Dermis microvascular lymphatic vessel endothelial cell (primary cell): ENCODE measurements around the gene UBE2F. TPM values are rescaled to one million over a fixed set of nuclear protein-coding genes. Genes with fewer than 3 reads are reported as not detected.
A peak's percentile ranks its signal among the peaks of the same experiment; 100 is the strongest.
"Not testable (repeated sequence)": the region's sequence is repeated elsewhere in the genome, so short reads cannot be mapped to it uniquely, and the experiment has no call there.

Experiments used
- DNase-seq, 2 donors: peaks; one replicate each; pipeline versions ENCODE4 v3.0.0 to v3.0.0-alpha.2; 2010; ENCODE audit warnings: low read depth in 2 of 2
- total RNA-seq: library from RNA; depleted of rRNA; stranded (reverse); fragments of >200 nt; gene quantifications from 2 replicates; pipeline ENCODE4 v1.2.1, GENCODE V29; 2014

UBE2F gene
- total RNA-seq, 1 donor from 2014 or later = 31.1 TPM

DNA sequence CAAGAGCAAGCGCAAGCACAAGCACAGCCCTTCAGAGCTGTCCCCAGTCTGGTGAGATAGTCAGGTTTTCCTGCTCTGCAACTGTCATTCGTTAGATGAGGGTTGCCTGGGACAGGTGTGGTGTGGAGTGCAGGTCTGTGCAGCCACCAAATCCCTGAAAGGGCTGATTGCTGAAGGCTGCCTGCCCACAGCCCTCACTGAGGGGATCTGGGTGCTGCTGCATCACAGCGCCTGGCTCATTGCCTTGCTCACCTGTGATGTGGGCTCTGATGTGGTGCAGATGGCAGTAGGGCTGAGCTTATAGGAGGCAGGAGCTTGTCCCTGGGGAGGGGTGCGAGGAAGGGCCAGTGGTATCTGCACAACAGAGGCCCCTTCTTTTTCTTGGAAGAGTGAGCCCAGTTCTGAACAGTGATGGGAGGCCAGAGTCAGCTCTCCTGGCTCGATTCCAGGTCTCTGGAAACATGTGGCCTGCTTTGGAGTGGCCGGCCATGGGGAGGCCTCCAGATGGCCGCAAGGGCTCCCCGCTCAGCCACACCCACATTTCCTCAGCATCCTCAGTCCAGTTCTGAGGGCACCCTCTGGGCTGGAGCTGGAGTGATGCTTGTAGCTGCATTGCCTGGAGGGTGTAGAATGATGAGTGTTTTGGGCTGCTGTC lies 11.4 kb downstream of the UBE2F start:
- DNase-seq = no peak

DNA sequence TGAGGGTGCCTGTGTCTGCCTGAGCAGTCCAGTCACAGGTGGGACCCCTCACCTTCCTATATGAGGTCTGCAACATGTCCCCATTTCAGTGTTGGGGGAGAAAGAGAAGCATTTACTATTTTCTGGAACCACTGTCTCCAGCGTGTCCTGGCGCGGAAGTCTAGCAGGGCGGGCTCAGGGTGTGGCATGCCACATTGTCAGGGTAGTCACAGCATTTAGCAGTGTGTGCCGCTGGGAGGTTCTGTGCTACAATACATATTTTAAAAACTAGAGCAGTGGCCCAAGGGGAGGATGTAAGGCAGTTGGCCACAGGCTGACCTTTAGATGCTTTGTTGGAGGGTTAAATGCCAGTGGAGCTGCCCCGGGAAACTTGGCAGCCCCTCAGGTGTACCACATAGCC lies 12.5 kb downstream of the UBE2F start:
- no peak for DNase-seq

DNA sequence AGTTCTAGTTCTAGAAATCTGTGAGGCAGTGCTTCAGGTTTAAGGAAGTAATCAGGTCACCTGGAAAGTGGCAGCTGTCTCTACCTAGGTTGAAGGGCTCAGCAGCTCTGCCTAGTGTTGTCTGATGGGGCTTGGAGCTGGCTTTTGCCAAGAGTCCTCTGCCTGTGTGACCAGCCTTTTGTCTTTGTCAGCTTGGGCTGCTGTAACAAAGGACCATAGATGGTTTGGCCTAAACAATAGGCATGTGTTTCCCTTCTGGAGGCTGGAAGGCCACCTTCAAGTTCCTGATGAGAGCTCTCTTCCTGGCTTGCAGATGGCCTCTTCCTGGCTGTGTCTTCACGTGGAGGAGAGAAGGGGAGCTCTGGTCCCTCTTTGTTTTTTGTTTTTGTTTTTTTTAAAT lies 13.3 kb downstream of the UBE2F start:
- DNase-seq = peak in 1 of 2 donors; percentile 25

DNA sequence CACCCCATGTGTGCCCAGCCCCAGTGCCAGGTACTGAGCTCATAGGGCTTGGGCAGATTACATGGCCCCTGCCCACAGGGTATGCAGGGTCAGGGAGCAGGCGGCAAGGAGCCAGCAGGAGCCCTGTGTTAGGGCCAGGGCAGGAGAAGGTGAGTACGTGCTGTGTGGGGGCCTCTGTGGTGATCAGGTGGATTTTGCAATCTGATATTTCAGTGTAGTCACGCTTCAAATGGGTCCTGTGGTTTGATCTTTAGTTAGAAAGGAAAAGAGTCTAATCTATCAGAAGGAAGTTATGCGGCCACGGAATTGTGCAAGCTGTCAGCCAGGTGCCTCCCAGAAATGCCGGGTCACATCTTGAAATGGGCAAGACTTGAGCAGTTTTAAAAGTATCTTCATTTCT lies 13.9 kb downstream of the UBE2F start:
- DNase-seq = no peak

DNA sequence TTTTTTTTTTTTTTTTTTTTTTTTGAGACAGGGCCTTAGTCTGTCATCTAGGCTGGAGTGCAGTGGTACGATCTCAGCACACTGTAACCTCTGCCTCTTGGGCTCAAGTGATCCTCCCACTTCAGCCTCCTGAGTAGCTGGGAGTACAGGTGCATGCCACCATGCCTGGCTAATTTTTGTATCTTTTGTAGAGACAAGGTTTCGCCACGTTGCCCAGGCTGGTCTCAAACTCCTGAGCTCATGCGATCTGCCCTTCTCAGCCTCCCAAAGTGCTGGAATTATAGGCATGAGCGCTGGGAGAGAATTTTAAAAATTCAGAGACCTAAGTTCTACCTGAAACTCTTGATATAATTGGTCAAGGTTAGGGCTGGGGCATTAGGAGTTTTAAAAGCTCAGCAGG lies 14.8 kb downstream of the UBE2F start:
- not testable (repeated sequence) for DNase-seq

DNA sequence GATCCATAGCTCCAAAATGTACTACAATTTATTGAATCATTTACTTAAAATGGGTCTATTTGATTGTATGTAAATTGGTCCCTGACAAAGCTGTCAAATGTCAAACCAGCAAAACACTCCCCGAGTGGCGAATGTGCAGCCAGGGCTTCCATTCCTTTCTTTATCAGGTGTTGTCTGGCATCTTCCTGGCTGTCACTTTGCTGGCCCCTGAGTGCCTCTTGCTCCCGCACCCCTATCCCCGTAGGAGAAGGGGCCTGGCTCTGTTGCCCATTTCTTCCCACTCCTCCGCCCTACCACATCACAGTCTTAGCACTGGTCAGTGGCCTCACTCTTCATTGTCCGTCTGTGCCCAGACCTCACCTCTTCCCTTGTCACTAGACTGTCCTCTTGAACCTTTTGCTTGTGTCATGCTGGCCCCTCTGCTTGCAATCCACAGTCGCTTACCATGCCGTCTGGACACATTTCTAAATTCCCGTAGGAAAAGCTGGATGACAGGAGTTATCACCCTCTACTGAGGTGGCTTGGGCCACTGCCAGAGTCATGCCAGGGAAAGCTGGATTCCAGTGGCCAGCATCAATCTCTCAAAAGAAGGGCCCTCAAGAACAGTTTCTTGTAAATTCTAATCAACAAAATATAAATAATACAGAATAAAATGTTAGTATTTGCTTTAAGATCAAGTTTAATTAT lies 15.4 kb downstream of the UBE2F start:
- DNase-seq = no peak

DNA sequence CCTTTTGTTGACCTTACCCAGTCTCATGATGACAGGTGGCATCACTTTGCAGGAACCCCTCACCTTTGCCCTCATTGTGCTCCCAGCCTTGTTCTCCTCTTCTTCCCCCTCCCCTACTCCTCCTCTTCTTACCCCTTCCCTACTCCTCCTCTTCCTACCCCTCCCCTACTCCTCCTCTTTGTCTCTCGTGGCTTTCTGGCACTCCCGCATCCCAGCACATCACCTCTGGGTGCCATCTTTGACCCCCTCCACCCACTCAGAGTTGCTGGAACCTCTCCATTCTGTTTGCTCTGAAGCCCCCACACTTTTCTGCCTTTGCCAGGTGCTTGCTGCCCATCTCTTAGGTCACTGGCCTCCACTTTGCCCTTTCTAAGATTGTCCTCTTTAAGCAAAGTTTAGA lies 17.1 kb downstream of the UBE2F start:
- no peak for DNase-seq

DNA sequence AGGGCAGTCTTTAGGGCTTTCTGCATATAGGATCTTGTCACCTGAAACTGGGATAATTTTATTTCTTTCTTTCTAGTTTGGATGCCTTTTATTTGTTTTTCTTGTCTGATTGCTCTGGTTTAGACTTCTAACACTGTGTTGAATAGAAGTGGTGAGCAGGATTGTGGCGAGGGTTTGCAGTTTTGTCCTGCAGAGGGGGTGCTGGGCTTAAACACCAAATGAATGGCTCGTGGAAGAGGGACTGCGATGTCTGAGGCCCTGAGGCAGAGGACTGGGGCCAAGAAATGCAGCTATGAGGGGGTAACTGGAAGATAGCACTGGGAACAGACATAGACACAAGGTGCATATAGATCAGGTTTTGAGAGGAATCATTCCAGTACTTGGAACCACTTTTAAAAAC lies 20.5 kb downstream of the UBE2F start:
- no peak for DNase-seq

DNA sequence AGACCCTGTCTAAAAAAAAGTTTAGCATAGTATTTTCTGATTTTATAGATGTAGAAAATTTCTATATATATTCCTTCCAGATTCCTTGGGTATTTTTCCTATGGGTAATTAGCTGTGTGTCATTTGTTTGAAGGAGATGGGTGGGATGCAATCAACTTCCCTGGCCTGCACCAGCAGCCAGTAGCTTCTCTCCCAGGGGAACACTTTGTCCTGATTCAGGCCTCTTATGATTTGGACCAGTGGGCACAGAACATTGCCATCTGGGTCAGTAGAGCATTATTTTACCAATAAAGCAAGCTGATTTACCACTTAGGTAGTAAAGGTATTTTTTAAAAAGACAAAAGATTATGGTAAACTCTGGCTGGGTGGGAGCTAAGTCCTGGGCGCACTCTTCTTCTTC lies 26.9 kb downstream of the UBE2F start:
- DNase-seq = no peak

DNA sequence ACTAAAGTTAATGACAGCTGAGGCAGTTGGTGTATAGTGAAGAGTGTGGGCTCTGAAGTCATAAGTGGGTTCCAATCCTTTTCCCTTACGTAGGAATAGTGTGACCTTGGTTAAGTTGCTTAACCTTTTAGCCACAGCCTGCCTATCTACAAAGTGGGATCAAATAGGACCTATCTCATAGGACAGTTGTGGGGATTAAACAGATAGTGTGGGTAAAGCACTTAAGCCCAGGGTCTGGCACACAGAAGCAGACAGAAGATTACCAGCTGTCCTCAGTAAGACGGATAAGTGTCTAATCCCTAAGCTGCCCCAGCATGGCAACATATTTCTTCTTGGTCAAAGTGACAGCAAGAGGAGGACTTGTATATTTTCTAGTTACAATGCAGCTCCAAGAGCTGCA lies 28.2 kb downstream of the UBE2F start:
- no peak for DNase-seq

DNA sequence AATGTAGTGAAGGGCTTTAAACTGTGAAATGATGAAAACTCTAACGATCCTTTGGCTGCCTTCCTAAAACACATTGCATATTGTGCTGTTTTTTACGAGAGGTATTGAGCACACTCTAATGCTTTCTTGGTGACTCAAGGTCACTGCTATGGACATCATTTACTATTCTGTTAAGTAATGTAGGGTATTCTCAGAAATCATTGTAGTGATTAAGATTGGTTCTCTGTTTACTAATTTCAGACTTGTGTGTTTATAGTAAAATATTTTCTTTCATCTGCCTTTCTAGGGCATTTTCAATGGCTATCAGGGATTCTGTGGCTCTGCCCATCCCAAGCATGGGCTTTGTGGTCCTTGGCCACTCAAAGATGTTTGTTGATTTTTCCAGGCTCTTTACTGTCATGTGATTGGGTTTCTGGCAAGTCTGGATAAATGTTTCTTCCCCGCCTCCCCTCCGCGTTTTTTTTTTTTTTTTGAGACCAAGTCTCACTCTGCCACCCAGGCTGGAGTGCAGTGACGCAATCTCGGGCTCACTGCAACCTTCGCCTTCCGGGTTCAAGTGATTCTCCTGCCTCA lies 29.3 kb downstream of the UBE2F start:
- no peak for DNase-seq

DNA sequence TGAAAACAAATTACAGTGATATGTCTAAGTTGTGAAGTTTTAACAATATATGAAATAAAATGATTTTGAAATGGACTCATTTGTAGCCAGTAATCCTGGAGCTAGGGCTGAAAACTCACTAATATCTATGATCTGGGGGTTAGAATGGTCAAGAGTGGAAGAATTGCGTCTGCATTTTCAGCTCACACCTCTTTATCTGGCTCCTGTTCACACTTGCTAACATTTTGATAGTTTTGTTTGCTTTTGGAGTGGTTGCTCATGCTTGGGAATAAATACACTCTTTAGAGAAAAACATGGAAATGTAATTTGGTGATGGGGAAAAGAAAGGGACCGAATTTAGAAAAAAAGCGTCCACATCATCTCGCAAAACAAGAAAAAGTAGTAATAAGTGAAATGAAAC lies 30.7 kb downstream of the UBE2F start:
- no peak for DNase-seq

DNA sequence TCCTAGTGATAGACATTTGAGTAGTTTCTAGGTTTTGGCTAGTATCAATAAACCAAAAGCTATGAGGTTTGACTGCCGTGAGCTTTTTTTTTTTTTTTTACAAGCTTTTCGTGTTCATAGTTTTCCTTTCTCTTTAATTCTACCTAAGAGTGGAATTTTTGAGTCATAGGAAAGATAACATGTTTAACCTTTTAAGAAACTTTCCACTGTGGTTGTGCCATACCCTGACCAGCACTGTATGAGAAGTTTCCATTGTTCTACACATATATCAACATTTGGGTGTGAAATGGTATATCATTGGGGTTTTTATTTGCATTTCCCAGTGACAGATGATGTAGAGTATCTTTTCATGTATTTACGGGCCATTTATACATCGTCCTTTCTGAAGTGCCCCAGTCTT lies 31.7 kb downstream of the UBE2F start:
- DNase-seq = peak; percentile 87 to 95

DNA sequence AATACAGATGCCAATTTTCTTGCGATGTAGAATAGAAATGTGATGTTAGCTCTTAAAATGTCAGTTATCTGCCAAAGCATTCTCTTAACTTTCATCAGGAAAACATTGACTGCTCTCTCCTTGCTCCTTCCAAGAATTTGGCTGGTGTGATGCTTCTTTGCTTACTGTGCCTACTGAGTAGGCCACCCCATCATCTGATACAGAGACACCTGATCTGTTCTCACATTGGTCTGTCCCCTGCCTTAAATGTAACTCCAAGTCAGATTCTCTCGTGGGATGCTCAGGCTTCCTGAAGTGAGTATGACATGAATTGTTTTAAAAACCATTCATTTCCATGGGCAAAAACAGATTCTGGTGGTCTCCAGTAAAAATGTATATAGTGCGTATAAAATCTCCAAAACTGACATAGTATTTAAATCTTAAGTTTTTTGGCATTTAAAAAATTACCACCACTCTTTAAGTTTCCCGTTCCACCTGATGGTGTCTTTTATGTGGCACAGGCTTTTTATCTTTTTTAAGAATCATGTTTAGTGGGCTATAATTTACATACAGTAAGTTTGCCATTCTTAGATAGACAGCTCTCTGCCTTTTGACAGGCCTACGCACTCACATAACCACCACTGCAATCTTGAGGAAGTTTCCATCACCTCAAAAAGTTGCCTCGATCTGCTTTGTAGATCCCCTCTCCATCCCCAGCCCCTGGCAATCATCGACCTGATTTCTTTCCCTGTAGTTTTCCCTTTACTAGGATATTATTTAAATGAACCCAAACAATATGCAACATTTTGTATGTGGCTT lies 36.6 kb downstream of the UBE2F start:
- no peak for DNase-seq

DNA sequence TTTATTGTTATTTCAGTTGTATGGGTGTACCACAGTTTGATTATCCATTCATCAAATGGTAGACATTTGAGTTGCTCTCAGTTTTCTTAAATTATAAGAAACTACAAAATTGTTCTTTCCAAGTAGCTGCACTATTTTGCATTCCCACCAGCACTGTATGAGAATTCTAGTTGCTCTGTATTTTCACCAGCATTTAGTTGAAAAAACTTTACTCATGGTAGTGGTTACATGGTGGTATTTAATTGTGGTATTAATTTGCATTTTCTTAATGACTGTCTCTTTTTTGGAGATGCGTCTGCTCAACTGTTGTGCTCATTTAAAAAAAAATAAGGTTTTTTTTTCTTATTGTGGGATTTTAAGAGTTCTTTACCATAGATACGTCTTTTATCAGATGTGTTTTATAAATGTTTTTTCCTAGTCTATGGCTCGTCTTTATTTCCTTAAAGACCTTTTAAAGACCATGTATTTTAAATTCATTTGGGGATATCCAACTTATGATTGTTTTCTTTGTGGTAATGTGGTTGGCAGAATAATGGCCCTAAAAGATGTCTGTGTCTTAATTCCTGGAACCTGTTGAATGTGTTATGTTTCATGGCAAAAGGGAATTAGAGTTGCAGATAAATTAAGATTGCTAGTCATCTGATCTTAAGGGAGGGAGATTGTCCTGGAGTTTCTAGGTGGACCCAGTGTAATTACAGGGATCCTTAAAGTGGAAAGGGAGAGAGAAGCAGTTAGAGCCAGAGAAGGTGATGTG lies 37.4 kb downstream of the UBE2F start:
- no peak for DNase-seq

DNA sequence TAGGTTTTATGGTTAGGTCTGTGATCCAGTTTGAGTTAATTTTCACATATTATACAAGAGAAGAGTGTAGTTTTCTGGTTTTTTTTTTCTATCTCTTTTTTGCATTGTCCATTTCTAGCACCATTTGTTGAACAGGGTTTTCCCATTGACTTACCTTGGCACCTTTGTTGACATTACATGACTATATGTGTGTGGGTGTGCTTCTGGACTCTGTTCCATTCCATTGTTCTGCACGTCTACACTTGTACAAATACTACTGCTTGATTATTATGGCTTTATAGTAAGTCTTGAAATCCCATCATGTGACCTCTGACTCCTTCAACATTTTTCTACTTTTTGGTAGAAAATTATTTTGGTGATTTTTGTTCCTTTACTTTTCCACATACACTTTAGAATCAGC lies 38.7 kb downstream of the UBE2F start:
- DNase-seq = no peak

DNA sequence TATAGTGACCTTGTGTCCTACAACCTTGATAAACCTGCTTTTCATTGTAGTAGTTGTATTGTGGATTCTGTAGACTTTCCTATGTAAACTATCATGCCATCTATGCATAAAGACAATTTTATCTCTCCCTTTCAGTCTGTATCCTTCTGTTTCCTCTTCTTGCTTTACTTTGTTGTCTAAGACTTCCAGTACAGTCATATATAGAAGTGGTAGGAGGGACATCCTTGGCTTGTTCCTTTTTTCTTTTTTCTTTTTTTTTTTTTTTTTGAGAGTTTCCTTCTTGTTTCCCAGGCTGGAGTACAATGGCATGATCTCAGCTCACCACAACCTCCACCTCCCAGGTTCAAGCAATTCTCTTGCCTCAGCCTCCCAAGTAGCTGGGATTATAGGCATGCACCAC lies 39.7 kb downstream of the UBE2F start:
- no peak for DNase-seq

DNA sequence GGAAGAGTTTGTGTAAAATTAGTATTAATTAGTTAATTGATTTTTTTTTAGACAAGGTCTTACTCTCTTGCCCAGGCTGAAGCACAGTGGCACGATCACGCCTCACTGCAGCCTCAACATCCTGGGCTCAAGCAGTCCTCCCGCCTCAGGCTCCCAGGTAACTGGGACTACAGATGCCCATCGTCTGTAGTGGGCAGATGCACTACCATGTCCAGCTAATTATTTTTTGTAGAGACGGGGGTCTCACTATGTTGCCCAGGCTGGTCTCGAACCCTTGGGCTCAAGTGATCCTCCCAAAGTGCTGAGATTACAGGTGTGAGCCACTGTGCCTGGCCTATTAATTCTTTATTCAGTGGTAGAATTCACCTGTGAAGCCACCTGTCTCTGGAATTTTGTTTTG lies 41.1 kb downstream of the UBE2F start:
- DNase-seq = no peak

DNA sequence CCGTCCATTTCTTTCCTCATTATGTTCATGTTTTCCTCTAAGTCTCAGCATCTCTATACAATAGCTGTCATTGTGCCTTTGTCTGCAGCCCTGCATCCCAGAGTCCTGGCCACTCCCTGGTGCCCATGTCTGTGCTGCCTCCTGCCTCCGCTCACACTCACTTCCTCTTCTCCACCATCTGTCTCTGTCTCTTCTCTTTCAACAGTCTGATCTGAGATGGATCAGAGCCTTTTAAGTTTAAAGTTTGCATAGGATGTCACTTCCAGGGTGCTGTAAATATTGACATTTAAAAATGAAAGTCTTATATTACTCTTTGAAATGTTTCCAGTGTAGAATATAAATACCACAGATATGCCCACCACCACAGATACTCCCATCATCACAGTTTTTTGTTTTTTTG lies 42.7 kb downstream of the UBE2F start:
- DNase-seq = no peak

DNA sequence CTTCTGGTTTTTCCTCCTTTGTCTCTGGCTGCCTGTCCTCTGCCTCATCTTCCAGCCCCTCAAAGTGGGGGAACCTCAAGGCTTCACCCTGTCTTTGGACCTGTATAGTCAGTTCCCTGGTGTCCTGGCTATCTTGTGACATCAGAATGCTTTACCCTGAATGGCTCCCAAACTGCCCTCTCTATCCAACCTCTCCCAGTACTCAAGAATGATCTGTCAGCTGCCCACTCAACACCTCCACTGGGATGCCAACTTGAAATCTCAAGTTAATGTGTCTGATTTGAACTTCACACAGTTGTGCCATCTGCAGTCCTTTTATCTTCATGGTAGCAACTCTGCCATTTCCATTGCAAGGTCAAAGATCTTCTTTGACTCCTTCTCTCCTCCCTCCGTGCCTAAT lies 43.8 kb downstream of the UBE2F start:
- DNase-seq = no peak

DNA sequence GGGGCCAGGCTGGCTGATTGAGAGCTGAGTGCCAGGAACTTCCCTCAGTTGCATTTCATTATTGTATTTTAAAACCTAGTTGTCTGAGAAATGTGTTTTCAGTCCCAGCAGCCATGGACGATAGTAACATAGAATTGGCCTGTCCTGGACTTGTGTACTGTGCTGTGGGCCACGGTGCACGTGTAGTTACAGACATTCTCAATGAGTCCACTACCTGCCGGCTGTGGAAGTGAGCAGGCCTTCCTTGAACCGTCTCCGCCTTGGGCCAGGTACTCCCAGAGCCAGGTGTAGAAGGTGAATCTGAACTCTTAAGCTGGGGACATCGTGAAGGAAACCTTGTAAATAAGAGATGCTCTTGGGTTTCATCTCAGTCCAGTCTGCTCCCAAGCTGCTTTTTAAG lies 47.0 kb downstream of the UBE2F start:
- DNase-seq = no peak

DNA sequence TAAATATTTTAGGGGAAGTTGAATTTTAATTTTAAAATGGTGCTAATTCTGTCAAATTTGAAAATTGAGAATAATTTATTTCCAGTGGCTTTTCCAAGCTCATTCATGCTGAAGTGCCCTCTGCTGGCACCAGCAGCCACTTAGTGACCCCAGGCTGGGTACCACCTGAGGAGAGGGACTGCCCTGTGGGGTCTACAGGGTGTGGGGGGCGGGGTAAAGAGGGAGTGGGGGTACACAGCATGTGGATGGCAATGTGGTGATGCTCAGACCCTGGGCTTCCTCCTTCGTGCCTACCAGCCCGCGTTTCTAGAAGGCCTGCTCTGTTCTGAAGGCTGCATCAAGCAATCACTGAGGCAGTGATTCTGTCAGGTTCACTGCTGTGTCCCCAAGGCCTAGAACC lies 48.9 kb downstream of the UBE2F start:
- no peak for DNase-seq
